GM21619 (cell line): Measurements from ENCODE around the gene MSANTD1.

ENCODE experiments used
- ATAC-seq: cut with Tn5 transposase; IDR thresholded peaks from one replicate; pipeline ENCODE4 v1.9.1; 2021; ENCODE audit not compliant: unreplicated experiment

The MSANTD1 gene

DNA sequence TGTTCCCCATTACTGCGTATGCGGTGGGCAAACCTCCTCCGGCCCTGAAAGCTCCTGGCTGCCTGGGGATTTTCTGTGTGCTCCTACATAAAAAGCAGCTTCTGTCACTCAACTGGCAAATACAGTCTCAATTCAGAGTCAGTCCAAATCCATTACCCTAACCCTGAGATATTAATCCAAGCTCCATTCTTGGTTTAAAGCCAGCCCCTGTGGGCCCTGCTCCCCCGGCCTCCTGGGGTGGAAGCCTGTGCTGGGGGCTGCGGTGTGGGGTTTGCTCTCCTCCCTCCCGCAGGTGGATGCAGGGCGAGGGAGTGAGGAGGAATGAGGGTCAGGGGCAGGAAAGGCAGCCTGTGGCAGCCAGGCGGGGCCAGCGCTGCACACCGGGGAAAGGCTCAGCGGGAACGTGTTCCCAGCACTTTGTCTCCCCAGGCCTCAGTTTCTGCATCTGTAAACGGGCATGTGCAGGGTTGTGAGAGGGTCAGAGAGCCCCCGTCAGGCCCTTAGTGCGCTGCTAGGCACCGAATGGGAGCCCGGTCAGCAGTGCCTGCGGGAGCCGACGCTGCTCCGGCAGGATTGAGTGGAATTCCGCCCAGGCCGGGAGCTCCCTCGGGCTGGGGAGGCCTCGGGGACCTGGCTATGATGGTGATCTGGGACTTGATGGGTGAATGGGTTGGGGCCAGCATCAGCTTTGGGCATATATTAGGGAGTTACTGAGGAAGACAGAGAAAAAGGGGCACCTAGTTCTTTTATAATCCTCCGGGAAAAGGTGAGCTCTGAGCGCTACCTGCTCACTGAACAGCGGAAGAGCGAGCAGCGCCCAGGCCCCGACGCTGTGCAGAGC, 37.6 kb downstream of the MSANTD1 start:
- ATAC-seq: no peak

DNA sequence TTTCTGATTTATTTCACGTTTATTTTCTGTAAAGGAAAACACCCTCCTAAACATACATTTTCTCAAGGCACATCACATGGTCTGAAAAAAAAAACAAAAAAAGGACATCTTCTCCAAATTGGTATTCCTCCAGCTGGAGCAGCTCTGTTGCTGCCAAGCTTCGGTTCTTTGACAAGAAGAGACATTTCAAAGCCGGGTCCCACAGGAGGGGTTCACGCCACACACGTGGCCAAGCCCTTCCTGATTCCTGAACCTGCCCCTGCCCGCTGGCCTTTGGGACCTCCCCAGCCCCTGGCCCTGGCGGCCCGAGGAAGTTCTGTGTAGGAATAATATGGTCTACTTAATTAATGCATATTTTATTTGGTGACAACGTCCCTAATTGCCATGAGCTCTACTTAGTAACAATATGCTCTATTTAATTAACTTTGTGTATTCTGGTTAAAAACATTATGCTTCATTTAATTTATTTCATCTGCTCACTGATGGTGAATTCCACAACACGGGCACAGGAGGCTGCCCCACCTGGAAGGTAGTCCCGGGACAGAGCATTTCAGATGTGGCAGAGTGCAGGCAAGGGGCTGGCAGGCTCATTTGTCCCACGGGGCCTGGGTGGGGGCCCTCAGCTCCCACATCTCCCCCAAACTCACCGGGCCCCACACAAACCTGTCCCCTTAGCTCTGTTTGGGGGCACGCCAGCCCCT, 38.5 kb downstream of the MSANTD1 start:
- no peak for ATAC-seq

DNA sequence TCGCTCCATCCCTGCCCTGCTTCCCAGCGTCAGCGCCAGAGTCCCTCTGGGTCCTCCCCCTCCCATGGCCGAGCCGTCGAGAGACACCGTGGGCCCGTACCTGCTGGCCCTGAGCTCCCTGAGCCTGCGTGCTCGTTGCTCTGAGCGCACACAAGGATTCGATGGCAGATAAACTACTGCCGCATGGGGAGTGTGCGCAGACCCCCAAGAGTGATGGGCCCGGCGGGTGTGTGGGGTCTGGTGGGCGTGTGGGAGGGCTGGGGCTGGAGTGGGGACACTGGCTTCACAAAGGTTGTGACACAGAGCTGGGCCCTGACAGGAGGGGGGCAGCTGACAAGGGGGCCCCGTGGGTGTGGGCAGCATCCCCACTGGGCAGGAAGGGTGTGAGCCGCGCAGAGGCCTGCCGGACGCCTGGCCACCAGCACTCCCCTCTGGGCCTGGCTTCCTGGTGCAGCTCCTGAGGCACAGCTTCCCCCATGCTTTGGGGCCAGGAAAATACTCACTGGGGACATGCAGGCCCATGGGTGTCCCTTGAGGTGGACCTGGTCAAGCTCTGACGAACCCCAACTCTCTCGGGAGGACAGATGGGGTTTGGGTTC, 39.1 kb downstream of the MSANTD1 start:
- ATAC-seq: no peak

DNA sequence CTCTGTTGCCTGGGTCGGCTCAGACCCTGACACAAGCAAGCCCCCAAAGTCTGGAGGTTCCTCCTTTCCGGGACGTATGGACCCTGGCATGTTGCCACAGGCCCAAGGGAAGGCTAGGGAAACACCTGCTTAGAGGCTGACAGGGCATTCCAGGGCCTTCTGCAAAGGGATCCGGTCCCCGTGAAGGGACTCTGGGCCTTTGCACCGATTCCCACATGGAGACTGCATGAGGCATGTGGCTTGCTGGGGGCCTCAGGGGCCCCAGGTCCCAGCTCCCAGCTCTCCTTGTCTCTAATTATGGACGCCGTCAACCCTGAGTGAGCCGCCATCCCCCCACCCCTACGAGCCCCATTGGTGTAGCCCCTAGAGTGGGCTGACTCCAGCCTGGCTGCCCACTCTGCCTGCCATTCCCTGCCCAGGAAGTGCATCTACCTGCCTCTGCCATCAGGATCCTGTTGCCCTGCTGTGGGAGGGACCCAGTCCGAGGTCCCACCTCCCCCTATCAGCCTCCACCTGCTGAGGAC, 39.7 kb downstream of the MSANTD1 start:
- ATAC-seq: no peak

DNA sequence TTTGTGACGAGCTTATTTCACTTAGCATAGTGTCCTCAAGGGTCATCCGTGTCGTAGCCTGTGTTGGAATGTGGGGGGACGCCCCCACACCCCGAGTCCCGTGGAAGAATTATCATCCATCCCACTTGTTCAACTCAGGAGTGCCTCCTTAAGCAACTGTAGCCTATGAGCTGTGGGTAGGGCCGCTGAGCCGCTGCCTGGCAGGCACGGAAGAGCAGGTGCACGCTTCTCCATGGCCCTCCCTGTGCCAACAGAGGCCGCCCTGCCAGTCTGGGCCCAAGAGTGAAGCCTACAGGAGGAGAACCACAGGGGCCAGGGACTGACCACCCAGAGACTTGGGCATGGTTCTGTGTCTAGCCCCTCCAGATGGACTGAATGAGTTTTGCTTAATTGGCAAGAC, 41.5 kb downstream of the MSANTD1 start:
- ATAC-seq: no peak

DNA sequence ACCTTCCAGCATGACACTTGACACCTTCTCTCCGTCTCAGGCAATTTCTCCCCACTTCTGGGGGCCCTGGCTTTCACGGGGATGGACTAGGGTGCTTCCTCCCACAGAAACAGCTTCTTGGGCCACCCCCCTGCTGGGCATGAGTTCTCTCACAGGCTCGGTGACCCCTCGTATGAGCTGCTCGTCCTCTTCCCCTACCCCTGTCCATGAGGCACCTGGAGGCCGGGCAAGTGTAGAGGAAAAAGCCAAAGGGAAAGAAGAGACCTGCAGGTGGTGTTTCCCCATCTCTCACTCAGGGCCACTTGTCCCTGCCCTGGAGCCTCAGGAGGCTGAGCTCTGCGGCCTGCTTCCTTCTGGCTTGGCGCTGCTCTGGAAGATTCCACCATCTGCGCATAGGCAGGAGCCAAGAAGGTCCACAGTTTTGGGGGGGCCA, 41.9 kb downstream of the MSANTD1 start:
- ATAC-seq: no peak

DNA sequence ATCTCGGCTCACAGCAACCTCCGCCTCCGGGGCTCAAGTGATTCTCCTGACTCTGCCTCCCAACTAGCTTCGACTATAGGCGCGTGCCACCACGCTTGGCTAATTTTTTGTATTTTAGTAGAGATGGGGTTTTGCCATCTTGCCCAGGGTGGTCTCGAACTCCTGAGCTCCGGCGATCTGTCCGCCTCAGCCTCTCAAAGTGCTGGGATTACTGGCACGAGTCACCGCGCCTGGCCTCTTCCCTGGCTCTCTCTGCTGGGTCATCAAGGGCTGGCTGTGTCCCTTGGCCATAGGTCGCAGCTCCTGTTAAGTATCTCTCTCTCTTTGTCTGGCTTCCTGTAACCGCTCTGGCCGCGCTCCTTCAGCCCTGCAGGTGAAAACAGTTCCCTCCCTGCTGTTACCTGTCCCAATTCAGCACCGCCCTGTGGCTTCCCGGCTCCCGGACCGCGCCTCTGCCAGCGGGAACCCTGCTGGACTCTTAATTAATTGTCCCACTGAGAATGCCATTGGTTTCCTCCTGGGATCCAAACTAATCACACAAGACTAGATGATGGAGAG, 42.5 kb downstream of the MSANTD1 start:
- no peak for ATAC-seq

DNA sequence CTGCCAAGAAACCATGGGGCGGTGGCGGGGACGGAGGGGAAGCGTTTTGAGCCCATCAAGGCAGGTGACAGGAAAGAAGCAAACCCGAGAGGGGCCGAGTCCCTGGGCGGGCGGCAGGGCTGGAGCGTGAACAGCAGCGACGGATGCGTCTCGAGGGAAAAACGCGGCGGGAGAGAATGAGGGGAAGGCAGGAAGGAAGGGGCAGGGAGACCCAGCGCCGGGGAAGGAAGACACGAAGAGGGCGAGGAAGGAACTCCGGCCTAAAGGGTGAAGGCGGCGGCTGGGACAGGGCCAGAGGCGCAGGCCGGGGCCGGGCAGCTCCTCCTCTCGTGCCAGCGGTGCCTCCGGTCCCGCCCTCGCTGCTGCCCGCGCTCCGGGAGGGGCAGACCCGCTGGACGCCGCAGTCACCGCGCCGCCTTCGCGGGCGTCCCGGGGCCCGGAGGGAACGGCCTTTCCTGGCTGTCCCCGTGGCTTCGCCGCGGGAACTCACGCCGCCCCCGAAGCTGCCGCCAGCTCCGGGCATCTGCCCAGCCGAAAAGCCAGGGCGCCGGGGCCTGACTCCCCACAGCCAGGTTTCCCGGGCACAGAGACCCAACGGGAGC, 43.1 kb downstream of the MSANTD1 start:
- ATAC-seq: peak; percentile 22

DNA sequence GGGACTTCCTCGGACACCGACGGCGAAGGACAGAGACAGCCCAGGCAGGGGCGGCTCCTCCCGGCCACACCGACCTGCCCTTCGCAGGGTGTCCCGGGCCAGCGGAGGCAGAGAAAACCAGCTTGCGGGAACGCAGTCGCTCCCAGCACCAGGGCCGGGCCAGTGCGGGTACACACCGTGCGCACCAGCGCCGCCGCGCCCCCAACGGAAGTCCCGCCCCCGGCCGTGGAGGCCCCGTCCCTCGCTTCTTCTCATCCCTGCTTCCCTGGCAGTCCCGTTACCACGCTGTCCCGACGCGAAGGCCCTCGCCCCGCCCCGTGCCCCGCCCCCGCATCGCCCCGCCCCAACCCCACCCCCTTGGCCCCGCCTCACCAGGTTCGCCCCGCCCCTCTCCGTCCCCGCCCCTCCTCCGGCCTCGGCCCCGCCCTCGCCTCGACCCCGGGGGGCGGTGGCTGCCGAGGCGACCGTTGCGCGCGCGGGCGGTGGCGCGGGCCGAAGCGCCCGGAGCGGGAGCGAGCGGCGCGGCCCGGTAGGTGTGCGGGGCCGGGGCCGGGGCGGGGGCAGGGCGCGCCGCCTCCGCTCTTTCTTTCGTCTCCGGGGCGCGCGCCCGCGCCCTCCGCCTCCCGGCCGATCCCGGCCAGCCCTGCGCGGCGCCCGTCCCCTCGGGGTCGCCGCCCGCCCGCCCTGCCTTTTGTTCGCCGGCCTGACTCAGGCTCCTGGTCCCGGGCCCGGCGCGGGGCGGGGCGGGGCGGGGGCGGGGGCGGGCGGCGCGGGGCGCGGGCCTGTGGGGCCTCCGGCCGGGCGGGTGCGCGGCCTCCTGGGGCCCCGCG, 43.8 kb downstream of the MSANTD1 start, which contains the start of gene RGS12:
RGS12 (plus strand) TSS at position 451 of the 830 bp plus-strand sequence. CDS start 23,150 bp downstream, outside the sequence.
- ATAC-seq: peak; percentile 84

DNA sequence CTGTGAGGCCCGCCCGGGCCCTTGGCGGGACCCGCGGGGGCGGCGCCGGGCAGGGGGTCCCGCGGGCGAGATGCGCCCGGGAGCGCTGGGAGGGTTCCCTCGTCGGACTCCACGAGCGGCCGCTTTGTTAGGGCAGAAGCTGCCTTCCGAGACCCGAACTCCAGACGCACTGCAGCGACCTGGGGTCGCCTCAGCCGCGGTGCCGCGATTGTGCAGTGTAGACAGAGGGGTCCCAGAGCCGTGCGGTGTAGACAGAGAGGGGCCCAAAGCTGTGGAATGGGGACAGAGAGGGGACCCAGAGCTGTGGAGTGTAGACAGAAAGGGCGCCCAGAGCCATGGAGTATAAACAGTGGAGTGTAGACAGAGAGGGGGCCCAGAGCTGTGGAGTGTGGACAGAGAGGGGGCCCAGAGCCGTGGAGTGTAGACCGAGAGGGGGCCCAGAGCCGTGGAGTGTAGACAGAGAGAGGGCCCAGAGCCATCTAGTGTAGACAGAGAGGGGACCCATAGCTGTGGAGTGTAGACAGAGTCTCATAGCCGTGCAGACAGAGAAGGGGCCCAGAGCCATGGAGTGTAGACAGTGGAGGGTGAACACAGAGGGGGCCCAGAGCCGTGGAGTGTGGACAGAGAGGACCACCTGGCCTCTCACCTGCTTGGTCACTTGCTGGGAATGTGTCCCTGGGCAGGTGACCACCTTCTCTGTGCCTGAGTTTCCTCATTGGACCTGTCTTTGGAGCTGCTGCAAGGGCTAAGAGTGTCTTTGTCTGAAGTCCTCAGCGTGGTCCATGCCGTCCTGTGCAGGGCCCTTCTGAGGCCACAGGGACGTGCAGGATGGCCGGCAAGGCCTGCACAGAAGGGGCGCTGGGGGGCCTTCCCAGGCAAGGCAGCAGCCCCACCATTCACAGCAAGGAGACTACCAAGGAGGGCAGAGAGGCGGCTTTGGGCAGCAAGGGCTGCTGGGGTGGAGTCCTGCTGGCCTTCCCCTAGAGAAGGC, 44.7 kb downstream of the MSANTD1 start:
- ATAC-seq: no peak

DNA sequence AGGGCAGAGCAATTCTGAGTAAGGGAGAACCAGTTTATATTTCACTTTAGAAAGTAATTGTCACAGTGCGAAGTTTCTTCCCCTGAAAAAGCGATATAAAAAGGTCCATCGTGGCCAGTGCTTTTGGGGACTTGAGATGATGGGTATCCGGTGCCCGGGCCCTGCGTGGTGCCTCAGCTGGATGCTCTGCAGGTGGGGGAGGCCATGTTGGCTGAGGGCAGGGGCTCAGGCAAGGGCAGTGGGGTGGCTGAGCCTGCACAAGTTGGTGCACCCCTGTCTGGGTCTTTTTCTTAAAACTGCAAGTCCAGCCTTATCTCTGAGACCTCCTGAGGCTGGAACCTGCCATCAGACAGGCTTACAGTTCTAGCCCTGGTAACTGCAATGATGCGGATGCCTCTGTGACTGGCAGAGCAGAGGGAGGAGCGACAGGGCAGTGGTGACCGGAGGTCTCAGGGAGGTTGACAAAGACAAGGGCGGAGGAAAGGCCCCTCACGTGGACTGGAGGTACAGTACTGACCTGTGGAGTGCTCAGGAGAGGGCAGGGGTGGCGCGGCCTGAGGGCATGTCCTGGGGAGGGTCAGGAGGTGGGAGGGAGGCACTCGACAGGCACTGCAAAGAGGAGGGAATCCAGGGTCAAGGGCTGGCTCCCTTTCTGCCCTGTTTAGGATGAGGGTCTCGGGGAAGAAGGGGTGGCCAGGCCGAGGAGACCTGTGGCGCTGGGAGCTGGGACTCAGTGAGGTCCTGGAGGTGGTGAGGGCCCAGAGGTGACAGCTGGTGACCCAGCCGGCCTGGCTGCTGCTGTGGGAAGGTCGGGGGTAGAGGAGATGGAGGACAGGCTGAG, 45.7 kb downstream of the MSANTD1 start:
- ATAC-seq: no peak

DNA sequence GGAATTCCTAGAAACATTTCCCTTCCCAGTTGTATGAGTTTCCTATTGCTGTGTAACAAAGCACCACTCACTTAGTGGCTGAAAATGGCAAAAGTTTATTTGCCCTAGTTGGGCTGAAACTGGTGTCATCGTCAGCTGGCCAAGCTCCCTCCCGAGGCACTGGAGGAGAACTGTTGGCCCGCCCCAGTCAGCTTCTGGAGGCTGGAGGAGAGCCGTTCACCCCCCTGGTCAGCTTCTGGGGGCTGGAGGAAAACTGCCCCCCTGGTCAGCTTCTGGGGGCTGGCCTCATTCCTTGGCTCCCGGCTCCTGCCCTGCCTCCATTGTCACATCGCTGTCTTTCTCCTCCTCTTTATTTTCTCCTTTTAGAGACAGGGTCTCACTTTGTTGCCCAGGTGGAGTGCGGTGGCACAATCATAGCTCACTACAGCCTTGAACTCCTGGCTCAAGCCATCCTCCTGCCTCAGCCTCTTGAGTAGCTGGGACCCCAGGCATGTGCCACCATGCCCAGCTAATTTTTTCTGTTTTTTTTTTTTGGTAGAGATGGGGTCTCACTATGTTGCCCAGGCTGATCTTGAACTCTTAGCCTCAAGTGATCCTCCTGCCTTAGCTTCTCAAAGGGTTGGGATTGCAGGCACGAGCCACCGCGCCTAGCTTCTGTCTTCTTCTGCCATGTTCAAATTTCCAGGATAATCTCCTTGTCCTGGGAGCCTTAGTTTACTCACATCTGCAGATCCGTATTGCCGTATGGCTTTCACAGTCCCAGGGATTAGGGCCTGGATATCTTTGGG, 47.1 kb downstream of the MSANTD1 start:
- no peak for ATAC-seq

DNA sequence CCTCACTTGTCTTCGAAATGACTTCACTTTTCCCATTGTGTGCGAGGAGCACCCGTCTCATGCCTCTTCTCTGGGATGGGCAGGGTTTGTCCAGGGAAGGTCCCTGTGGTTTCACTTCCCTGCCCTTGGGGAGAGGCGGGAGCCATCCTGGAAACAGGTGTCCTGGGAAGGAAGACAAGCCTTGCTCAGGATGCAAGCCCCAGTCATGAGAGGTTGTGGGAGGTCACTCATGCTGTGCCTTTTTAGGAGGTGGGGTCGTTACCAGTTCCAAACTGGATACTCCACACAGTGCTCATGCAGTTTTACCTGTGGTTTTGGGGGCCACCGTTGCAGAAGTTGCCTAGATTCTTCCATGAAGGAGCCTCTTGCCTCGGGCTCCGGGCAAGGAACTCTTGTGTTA, 47.7 kb downstream of the MSANTD1 start:
- no peak for ATAC-seq

DNA sequence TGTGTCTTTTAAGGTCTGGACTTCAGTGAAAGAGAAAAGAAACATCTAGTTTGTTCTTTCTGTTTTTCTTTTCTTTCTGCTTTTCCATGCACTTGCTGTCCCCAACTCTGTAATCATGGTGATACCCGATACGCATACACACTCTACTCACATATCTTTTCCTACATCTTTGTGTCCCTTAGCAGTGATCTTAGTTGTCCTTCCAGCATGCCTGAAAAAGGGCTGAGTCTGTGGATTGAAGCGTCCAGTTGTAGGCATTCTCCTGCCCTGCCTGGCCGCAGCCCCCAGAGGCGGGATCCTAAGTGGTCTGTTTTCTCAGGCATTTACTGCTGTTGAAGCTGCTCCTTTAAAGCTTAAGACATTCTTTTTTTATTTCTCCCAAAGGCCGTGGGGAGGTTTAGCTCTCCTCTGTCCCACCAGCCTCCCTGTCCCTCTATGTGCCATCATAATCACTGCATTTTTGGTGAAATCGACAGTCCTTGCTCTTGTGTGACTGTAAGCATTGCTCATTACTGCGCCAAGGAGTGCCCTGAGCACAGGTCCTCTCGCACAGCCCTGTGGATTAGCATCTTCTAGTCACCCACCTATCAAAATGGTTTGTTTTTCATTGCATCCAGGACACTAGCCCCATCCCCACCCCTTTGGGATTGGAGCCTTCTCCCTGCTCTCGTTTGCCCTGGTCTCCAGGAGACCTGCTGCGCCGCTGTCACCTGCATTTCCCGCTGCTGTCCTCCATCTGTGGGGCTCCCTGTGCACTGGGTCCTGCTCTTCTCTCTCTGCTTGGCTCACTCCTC, 48.3 kb downstream of the MSANTD1 start:
- no peak for ATAC-seq

DNA sequence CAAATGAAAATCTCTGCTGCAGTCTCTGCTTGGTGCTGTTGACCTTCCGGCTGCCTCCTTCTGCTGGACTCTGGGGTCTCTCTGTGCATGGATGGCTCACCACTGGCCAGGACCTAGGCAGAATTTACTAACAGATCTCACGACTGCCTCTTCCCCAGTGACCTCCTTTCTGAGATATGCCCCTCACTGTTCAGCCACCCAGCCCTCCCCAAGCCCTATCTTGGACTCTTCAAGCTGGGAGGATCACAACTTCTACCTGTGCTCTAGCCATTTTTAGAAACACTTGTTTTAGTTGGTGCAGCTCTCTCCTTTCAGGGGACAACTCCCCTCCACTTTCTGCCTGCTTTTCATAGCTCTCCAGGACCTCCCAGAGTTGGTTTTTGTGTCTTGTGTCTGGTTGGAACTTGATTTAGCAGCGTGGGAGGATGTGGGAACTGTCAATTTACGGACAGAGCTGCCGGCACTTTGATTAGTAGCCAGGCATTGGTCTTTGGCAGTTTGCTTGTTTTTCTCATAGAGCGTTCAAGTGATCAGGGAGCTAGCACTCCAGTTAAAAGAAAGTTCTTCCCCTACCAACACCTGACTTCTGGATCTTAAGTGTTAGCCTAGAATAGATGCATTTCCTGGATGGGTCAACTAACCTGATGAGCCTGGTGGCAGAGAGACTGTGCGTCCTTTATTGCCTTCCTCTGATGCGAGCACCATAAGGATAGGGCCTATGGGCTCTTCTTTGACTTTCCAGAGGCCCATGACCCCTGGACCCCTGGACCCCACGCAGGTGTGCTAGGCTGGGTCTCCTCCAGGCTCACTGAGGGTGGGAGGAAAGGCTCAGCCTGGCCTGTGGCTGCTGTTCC, 50.4 kb downstream of the MSANTD1 start:
- ATAC-seq: no peak
